ENCODE results near the gene CRTC2. TPM values are rescaled to one million over a fixed set of nuclear protein-coding genes. Genes with fewer than 3 reads are reported as not detected.
"Not testable (repeated sequence)": the region's sequence is repeated elsewhere in the genome, so short reads cannot be mapped to it uniquely, and the experiment has no call there.

CRTC2 gene
- total RNA-seq, 1 donor from 2014 or later, result 38.3 TPM

GRCh38 chr1:154000420-154000819 lies 42.0 kb upstream of the CRTC2 start:
- no peaks in the 10 kb centered on the region for H3K36me3 ChIP-seq (ENCODE audit: insufficient read depth, low read length)
- H3K4me3 Mint-ChIP-seq (ENCODE audit: unreplicated experiment), result no peak overlapping the region

GRCh38 chr1:153996882-153997281 lies 38.5 kb upstream of the CRTC2 start:
- H2AFZ ChIP-seq (ENCODE audit: low read depth, low read length); H3K4me3 ChIP-seq (ENCODE audit: insufficient read depth, low read depth, low read length); H3K27ac ChIP-seq (ENCODE audit: low read depth, low read length); H3K9me3 Mint-ChIP-seq (ENCODE audit: unreplicated experiment); H3K4me2 ChIP-seq (ENCODE audit: low read length); H3K9me3 ChIP-seq (ENCODE audit: insufficient read depth, low read depth, low read length); H3K27me3 Mint-ChIP-seq (ENCODE audit: low read depth, unreplicated experiment); H3K27ac Mint-ChIP-seq (ENCODE audit: unreplicated experiment); H3K4me3 Mint-ChIP-seq (ENCODE audit: unreplicated experiment); H3K9ac ChIP-seq (ENCODE audit: low read length); H3K79me2 ChIP-seq (ENCODE audit: insufficient read depth, low read length); H3K27me3 ChIP-seq (ENCODE audit: insufficient read depth, low read length); DNase-seq (ENCODE audit: low read depth); FAIRE-seq: not testable (repeated sequence)
- peaks cover 17% of the 10 kb centered on the region for H3K4me1 ChIP-seq (ENCODE audit: insufficient read depth, low read length)
- Mint-ChIP-seq H3K4me1 (ENCODE audit: low read depth, unreplicated experiment) (peaks cover 15% of the 10 kb centered on the region), H3K36me3 (ENCODE audit: low read depth, unreplicated experiment) (peaks cover 12% of the 10 kb centered on the region)
- peaks cover 19% of the 10 kb centered on the region for H4K20me1 ChIP-seq (ENCODE audit: insufficient read depth, low read length)
- peaks cover 16% of the 10 kb centered on the region for H3K36me3 ChIP-seq (ENCODE audit: insufficient read depth, low read length)

More at GRCh38 chr1:154000420-154000819, 42.0 kb upstream of the CRTC2 start:
- Histone ChIP-seq H3K79me2 (ENCODE audit: insufficient read depth, low read length) (no peaks in the 10 kb centered on the region), H3K4me2 (ENCODE audit: low read length) (no peak overlapping the region), H3K27me3 (ENCODE audit: insufficient read depth, low read length) (no peaks in the 10 kb centered on the region), H3K9me3 (ENCODE audit: insufficient read depth, low read depth, low read length) (no peaks in the 10 kb centered on the region), H3K4me1 (ENCODE audit: insufficient read depth, low read length) (peaks cover 15% of the 10 kb centered on the region), H3K4me3 (ENCODE audit: insufficient read depth, low read depth, low read length) (no peak overlapping the region), H3K27ac (ENCODE audit: low read depth, low read length) (no peak overlapping the region), H3K9ac (ENCODE audit: low read length) (no peak overlapping the region), H4K20me1 (ENCODE audit: insufficient read depth, low read length) (peaks cover 8% of the 10 kb centered on the region), H2AFZ (ENCODE audit: low read depth, low read length) (no peak overlapping the region)
- FAIRE-seq (no peak), DNase-seq (ENCODE audit: low read depth) (no peak)
- Mint-ChIP-seq H3K27me3 (ENCODE audit: low read depth, unreplicated experiment) (no peaks in the 10 kb centered on the region), H3K4me1 (ENCODE audit: low read depth, unreplicated experiment) (peaks cover 8% of the 10 kb centered on the region), H3K27ac (ENCODE audit: unreplicated experiment) (no peak overlapping the region), H3K9me3 (ENCODE audit: unreplicated experiment) (no peaks in the 10 kb centered on the region), H3K36me3 (ENCODE audit: low read depth, unreplicated experiment) (peaks cover 3% of the 10 kb centered on the region)
- TF ChIP-seq CTCF (IDR thresholded peaks at IDR 0.05; ENCODE audit: insufficient read depth, low read depth, low read length), result no peak
- no peak for TF ChIP-seq EZH2 (IDR thresholded peaks at IDR 0.05; ENCODE audit: insufficient read depth, low read length)

- DNase-seq (ENCODE audit: low read depth), result no peak
- no peaks in the 10 kb centered on the region for H3K9me3 ChIP-seq (ENCODE audit: insufficient read depth, low read depth, low read length)
Measured at GRCh38 chr1:153995640-153996039, 37.2 kb upstream of the CRTC2 start.

More at GRCh38 chr1:153995640-153996039, 37.2 kb upstream of the CRTC2 start:
- Histone ChIP-seq H3K4me3 (ENCODE audit: insufficient read depth, low read depth, low read length) (no peak overlapping the region), H4K20me1 (ENCODE audit: insufficient read depth, low read length) (peaks cover 25% of the 10 kb centered on the region), H3K36me3 (ENCODE audit: insufficient read depth, low read length) (peaks cover 22% of the 10 kb centered on the region), H3K27ac (ENCODE audit: low read depth, low read length) (no peak overlapping the region), H3K79me2 (ENCODE audit: insufficient read depth, low read length) (peaks cover 20% of the 10 kb centered on the region), H2AFZ (ENCODE audit: low read depth, low read length) (no peak overlapping the region), H3K4me1 (ENCODE audit: insufficient read depth, low read length) (peaks cover 15% of the 10 kb centered on the region), H3K9ac (ENCODE audit: low read length) (no peak overlapping the region), H3K27me3 (ENCODE audit: insufficient read depth, low read length) (no peaks in the 10 kb centered on the region), H3K4me2 (ENCODE audit: low read length) (no peak overlapping the region)
- Mint-ChIP-seq H3K4me3 (ENCODE audit: unreplicated experiment) (no peak overlapping the region), H3K27me3 (ENCODE audit: low read depth, unreplicated experiment) (no peaks in the 10 kb centered on the region), H3K4me1 (ENCODE audit: low read depth, unreplicated experiment) (peaks cover 13% of the 10 kb centered on the region), H3K27ac (ENCODE audit: unreplicated experiment) (no peak overlapping the region), H3K9me3 (ENCODE audit: unreplicated experiment) (peaks cover 2% of the 10 kb centered on the region), H3K36me3 (ENCODE audit: low read depth, unreplicated experiment) (peaks cover 16% of the 10 kb centered on the region)
- FAIRE-seq, result no peak
- TF ChIP-seq EZH2 (IDR thresholded peaks at IDR 0.05; ENCODE audit: insufficient read depth, low read length), result no peak

Data from astrocyte (in vitro differentiated cells and primary cell).